DMS 273 treated with DMSO at 0.1 percent for 48 hours (cell line): Measurements from ENCODE around the gene CAND2.
"Not testable (repeated sequence)": the region's sequence is repeated elsewhere in the genome, so short reads cannot be mapped to it uniquely, and the experiment has no call there.

Source experiments
- DNase-seq: peaks from one replicate; lab custom pipeline; 2025; lab: John Stamatoyannopoulos, UW

The CAND2 gene

DNA sequence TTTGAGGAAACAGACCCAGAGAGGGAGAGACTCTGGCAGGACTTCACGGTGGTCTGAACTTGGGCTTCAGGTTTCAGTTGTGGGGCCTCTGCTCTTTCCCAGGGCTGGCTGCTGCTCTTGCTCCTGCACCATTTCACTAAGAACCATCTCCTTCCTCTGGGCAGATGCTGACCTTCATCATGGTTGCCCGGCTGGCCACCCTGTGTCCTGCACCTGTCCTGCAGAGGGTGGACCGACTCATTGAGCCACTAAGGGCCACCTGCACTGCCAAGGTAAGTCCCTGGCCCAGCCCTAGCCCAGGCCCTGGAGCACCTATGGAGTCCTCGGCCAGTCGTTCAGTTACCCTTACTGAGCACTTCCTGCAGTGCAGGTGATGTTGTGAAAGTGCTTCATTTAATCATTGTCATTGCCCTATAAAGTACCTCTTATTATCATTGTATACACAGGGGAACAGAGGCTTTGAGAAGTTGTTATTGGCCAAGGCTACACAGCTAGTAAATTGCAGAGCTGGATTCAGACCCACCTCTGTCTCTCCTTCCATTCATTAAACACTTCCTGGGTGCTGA is 34.9 kb downstream of the CAND2 start:
- DNase-seq, result no peak

GRCh38 chr3:12832350-12833221 is 36.1 kb downstream of the CAND2 start:
- no peak for DNase-seq

GRCh38 chr3:12833222-12834161 is 37.0 kb downstream of the CAND2 start:
- DNase-seq, result no peak

DNA sequence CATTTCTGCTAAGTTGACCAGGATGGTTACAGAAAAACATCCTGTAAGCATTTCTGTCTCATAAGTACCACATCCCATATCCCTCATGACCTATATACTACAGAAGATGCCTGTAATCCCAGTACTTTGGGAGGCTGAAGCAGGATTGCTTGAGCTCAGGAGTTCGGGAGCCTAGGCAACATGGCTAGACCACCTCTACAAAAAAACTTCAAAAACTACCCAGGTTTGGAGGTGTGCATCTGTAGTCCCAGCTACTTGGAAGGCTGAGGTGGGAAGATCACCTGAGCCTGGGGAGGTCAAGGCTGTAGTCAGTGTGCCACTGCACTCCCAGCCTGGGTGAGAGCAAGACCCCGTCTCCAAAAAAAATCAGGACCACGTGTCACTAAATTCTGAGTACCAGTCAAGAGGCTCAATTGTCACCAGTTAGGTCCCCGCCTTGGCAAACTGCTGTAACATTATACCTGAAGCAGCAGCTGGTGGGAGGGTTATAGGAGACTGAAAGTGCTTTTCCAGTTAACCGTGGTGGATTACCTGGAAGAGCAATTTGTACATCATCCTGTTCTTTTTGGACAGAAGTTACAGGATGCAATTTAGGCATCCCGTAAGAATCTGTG is 38.7 kb downstream of the CAND2 start:
- no peak for DNase-seq

- no peak for DNase-seq
Measured at GRCh38 chr3:12837295-12837986, 41.0 kb downstream of the CAND2 start.

- DNase-seq, result no peak
Measured at GRCh38 chr3:12838179-12838965, 41.9 kb downstream of the CAND2 start.

- DNase-seq, result no peak
Measured at GRCh38 chr3:12839156-12839946, 42.9 kb downstream of the CAND2 start.

GRCh38 chr3:12840148-12840547 is 43.7 kb downstream of the CAND2 start:
- DNase-seq, result not testable (repeated sequence)

GRCh38 chr3:12840591-12841148 is 44.2 kb downstream of the CAND2 start:
- DNase-seq, result no peak

GRCh38 chr3:12841149-12841969 is 44.9 kb downstream of the CAND2 start, which contains the start of gene RPL32:
Gene RPL32 (minus strand): TSS chr3:12841565. CDS start chr3:12840237, 1,328 bp downstream.
- peak; percentile 86 for DNase-seq

DNA sequence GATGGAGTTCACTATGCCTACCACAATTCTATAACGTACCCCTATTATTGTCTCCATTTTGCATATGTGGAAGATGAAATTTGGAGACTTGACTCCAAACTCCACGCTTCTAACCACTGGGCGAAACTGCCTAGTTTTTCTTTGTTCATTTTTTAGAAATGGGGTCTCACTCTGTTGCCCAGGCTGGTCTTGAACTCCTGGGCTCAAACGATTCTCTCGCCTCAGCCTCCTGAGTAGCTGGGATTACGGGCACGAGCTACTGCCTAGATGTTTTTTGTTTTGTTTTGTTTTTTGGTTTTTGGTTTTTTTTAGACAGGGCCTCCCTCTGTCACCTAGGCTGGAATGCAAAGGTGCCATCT is 45.5 kb downstream of the CAND2 start:
- no peak for DNase-seq

DNA sequence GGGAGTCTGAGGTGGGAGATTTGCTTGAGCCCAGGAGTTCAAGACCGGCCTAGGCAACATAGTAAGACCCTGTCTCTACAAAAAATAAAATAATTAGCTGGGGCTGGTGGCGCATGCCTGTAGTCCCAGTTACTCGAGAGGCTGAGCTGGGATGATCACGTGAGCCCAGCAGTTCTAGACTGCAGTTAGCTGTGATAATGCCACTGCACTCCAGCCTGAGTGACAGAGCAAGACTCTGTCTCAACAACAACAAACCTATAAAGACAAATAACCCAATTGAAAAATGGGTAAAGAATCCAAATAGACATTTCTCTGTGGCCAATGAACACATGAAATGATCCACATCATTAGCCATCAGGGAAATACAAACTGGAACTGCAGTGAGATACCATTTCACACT is 46.0 kb downstream of the CAND2 start:
- DNase-seq, result no peak

DNA sequence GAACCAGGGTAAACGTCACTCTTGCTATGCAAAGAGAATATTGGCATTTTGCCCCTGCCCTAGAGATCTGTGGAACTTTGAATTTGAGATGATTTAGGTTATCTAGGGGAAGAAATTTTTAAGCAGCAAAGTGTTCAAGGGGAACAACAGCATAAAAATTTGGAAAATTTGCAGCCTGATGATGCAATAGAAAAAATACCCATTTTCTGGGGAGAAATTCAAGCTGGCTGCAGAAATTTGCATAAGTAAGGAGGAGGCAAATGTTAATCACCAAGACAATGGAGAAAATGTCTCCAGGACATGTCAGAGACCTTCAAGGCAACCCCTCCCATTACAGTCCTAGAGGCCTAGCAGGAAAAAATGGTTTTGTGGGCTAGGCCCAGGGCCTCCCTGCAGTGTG is 49.3 kb downstream of the CAND2 start:
- no peak for DNase-seq

GRCh38 chr3:12852201-12852600 is 55.7 kb downstream of the CAND2 start:
- DNase-seq, result no peak

DNA sequence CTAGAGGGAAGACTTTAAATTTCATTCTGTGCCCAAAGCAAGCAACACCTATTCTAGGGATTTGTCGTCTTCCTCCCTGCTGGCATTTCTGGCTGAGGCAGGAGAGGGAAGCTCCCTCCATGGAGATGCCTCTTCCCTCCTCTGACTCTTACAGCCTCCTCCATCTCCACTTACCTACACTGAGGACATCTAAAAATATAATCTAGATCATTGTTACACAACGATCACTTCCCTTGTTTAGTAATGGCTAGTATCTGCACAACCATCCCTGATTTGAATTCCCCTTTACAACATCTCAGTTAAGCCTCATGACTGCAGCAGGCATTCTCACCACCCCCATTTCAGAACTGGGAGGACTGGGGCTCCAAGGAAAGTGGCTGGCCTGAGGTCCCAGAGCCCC is 57.4 kb downstream of the CAND2 start:
- not testable (repeated sequence) for DNase-seq

DNA sequence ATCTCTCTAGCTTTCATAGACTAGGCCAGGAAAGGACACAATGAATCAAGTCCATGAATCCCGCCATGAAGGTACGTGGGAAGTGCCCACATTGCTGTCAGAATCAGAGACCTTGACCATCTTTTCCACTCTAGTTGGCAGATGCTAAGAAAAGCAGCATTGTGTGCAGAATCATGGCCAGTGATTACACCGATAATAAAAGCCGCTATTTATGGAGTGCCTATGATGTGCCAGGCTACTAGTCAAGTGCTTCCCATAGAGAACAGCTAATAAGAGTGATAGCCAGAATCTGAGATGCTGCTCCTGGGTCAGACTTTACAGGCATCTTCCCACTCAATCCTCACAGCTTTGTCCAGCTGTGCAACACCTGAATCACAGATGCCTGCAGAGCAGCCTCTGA is 58.1 kb downstream of the CAND2 start:
- no peak for DNase-seq

DNA sequence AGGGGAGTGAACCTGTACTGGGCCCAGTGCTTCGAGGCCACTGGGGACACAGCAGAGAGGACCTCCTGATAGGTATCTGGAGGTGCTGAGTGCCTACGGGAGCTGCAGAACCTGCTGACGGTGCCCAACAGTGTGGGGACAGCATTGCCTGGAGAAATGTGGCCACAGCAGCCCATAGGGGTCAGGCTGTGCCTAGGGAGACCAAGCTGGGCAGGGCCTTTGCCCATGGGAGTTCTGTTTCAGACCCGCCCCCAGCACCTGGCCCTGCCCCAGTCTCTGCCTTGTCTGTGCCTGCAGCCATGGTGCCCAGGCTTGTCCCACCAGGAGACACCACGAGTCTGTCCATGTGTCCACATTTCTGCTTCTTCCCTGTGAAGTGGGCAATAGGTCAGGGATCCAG is 60.1 kb downstream of the CAND2 start:
- no peak for DNase-seq

- DNase-seq, result no peak
Measured at GRCh38 chr3:12859840-12860239, 63.4 kb downstream of the CAND2 start.

GRCh38 chr3:12861611-12862010 is 65.1 kb downstream of the CAND2 start:
- no peak for DNase-seq
